HG03575 (cell line): ENCODE results near the gene TLE3.

ENCODE experiments used
- ATAC-seq: cut with Tn5 transposase; IDR thresholded peaks from one replicate; pipeline ENCODE4 v1.9.1; 2021; ENCODE audit not compliant: unreplicated experiment, insufficient number of reproducible peaks, low FRiP score; ENCODE audit errors: extremely low read depth

The TLE3 gene

GRCh38 chr15:70023769-70024491 is 73.8 kb downstream of the TLE3 start:
- ATAC-seq, result no peak

DNA sequence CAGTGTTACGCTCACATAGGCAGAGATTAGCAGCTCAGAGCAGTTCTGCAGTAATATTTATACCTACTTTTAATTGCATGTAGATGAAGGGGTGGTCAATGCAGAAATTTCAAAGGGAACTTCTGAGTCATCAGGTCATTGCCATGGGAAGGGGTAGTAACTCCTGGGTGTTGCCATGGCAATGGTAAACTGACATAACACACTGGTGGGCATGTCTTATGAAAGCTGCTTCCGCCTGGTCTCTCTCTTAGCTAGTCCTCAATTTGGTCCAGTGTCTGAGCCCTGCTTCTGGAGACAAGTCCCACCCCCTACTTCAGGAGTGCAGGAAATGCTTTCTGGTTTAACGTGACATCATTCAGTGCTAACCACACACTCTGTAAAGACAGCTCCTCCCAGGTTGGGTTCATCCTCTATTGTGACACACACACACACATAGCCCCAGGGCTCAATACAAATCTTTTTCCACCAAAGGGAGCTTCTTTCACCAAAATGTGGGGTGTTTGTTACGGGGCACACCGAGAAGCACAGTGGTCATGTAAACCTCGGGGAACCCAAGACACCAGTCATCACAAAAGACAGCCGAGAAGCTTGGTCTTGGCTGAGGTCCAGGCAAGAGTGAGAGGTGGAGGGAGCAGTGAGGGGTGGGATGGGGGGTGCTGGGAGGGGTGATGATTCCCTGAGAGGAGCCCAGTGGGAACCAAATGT is 74.5 kb downstream of the TLE3 start:
- peak; percentile 73 for ATAC-seq

GRCh38 chr15:70020229-70020628 is 77.5 kb downstream of the TLE3 start:
- no peak for ATAC-seq

GRCh38 chr15:70018646-70019600 is 78.8 kb downstream of the TLE3 start:
- ATAC-seq, result no peak

DNA sequence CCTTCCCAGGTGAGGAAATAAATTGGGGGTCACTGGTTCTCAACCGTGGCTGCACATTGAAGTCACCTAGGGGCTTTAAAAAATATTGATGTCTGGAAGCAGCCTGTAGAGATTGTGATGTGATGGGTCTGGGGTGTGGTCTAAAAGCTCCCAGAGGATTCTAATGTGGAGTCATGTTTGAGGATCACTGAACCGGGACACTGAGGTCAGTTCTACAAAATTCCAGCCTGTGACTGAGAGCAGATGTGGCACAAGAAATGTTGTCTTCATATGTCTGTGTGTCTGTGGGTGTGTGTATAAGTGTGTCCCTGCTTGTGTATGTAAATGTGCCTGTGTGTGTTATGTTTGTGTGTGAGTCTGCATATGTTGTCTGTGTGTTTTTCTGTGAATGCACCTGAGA is 79.9 kb downstream of the TLE3 start:
- ATAC-seq, result no peak

GRCh38 chr15:70017025-70017424 is 80.7 kb downstream of the TLE3 start:
- ATAC-seq, result no peak

GRCh38 chr15:70016511-70016994 is 81.2 kb downstream of the TLE3 start:
- no peak for ATAC-seq

- no peak for ATAC-seq
These were observed 82.7 kb downstream of the TLE3 start for GRCh38 chr15:70014860-70015490.

GRCh38 chr15:70014331-70014730 is 83.4 kb downstream of the TLE3 start:
- no peak for ATAC-seq

DNA sequence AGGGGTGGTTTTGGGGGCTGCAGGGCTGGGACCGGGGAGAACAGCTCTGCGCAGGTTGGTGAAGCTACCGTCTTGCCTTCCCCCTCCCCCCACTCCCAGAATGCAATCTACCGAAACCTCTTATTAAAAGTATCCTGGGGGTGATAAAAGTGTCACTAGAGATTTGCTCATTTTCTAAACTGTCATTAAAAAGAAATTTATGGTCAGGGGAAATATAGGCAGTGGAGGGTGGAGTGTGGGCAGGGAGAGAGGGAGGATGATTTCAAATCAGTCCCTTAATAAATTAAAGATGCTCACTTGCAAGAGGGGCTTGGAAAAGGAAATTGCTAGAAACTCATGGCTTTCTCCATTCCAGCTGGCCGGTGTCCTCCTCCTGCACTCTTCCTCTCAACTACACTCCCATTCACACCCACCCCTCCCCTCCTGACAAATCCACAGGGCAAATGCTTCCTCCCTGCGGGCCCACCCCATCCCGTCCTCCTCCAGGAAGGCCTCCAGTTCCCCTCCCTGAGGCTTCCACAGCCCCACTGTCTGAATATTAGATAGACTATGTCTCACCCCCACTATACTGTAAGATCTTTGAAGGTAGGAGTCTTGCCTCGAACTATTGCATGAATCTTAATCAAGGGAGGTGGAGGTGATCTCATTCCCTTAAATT is 83.9 kb downstream of the TLE3 start:
- ATAC-seq, result no peak

- ATAC-seq, result no peak
These were observed 84.8 kb downstream of the TLE3 start for GRCh38 chr15:70012895-70013294.

- no peak for ATAC-seq
These were observed 88.9 kb downstream of the TLE3 start for GRCh38 chr15:70008697-70009290.

DNA sequence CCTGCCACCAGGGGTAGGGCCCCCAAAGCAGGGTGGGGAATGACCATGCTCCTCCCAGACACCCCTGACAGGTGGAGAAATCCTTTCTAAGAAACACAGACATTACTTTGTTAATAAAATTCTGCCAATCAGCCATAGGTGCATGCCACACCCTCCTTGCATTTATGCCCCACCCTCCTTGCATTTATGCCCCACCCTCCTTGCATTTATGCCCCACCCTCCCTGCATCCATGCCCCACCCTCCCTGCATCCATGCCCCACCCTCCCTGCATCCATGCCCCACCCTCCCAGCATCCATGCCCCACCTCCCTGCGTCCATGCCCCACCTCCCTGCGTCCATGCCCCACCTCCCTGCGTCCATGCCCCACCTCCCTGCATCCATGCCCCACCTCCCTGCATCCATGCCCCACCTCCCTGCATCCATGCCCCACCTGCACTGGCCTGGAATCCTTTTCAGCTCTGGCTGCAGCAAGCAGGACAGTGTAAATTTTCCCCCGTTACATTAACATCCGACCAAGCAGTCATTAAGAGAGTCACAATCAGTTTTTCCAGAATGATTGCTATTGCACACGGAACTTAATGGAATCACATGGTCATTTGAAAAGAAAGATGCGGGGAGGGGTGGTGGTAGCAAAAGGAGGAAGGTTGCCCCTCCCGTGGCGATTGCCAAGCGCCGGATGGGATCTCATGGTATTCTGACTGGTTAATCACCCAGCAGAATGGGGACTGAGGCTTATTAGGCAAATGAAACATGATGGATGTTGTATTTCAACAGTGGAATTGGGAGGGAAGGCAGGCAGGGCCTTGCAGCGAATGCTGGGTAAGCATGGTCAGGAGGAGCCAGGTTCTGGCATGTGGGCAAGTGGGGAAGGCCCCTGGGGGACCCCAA is 91.2 kb downstream of the TLE3 start:
- ATAC-seq, result no peak

DNA sequence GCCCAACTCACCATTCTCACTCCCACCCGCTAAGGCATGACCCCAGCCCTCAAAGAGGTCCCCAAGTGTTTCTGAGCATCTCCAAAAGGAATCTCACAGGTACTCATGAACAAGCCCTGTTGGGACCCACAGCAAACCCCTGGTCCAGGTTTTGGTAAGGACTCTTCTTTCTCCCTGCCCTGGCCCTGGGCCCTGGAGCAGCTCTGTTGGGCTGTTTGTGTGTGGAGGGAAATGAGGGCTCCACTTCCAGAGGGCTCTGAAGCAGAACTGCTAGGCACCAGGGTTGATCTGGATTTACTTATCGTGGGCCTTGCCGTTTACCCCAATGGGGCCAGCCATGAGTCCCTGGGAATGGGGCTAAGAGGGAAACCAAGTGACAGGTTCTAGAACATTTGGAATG is 92.9 kb downstream of the TLE3 start:
- no peak for ATAC-seq

DNA sequence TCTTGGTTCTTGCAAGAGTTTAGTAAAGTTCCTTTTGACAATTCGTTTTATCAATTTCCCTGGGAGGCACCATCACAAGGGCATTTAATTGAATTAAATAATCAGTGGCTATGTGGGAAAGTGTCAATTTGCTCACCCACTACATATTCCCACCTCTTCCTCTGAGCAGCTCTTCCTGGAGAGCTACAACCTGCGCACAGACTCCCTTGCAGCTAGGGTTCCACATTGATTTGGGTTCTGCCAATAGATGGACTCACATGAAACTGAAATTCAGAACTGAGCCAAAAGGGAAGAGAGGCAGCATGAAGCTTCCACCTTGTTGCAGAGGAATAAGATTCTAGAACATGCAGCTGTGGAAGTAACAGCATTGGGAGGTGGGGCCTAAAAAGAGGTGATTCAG is 94.8 kb downstream of the TLE3 start:
- ATAC-seq, result no peak

DNA sequence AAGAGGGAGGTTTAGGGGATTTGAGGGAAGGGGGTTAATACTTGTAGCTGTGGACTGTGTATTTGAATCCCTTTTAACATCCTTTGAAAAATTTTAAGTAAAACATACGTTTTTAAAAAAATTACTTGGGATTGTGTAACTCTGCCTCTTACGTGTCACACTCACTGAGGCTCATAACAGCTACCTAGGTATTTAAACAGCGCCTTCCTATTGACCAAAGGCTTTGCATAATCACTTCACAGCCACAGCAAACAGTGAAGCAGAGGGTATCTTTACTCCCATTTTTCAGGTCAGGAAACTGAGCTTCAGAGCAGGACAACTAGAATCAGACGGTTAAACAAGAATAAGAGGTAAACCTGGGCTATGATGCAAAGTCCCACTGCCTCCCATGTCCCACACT is 95.9 kb downstream of the TLE3 start:
- no peak for ATAC-seq

GRCh38 chr15:69999392-70000085 is 98.2 kb downstream of the TLE3 start:
- no peak for ATAC-seq
